DMS153 (cell line): ENCODE data around the gene CHCHD6.

Source experiments
- DNase-seq: peaks from one replicate; lab custom pipeline; 2025; lab: John Stamatoyannopoulos, UW

CHCHD6 gene

GRCh38 chr3:126895178-126896066 is 191.4 kb downstream of the CHCHD6 start:
- no peak for DNase-seq

GRCh38 chr3:126896067-126896441 is 192.0 kb downstream of the CHCHD6 start:
- no peak for DNase-seq

GRCh38 chr3:126896968-126897367 is 192.9 kb downstream of the CHCHD6 start:
- no peak for DNase-seq

- DNase-seq, result no peak
Observed at GRCh38 chr3:126897943-126898342, 193.9 kb downstream of the CHCHD6 start.

GRCh38 chr3:126900859-126901540 is 197.0 kb downstream of the CHCHD6 start:
- DNase-seq, result no peak

- DNase-seq, result no peak
Observed at GRCh38 chr3:126901631-126902030, 197.6 kb downstream of the CHCHD6 start.

- DNase-seq, result no peak
Observed at GRCh38 chr3:126903521-126903920, 199.5 kb downstream of the CHCHD6 start.

- no peak for DNase-seq
Observed at GRCh38 chr3:126907557-126907956, 203.5 kb downstream of the CHCHD6 start.

GRCh38 chr3:126908752-126909275 is 204.8 kb downstream of the CHCHD6 start:
- DNase-seq, result no peak

GRCh38 chr3:126910231-126910630 is 206.2 kb downstream of the CHCHD6 start:
- DNase-seq, result no peak

GRCh38 chr3:126911162-126912026 is 207.4 kb downstream of the CHCHD6 start:
- DNase-seq, result no peak

- DNase-seq, result no peak
Observed at GRCh38 chr3:126912027-126912422, 208.0 kb downstream of the CHCHD6 start.

GRCh38 chr3:126912491-126913195 is 208.6 kb downstream of the CHCHD6 start:
- DNase-seq, result no peak

- no peak for DNase-seq
Observed at GRCh38 chr3:126913524-126913923, 209.5 kb downstream of the CHCHD6 start.

GRCh38 chr3:126914226-126914625 is 210.2 kb downstream of the CHCHD6 start:
- DNase-seq, result no peak

GRCh38 chr3:126915015-126915414 is 211.0 kb downstream of the CHCHD6 start:
- no peak for DNase-seq

GRCh38 chr3:126916546-126916945 is 212.5 kb downstream of the CHCHD6 start:
- no peak for DNase-seq

- DNase-seq, result no peak
Observed at GRCh38 chr3:126917232-126917804, 213.3 kb downstream of the CHCHD6 start.

GRCh38 chr3:126918355-126918821 is 214.3 kb downstream of the CHCHD6 start:
- DNase-seq, result no peak

GRCh38 chr3:126921085-126921824 is 217.2 kb downstream of the CHCHD6 start:
- no peak for DNase-seq
